K562 (cell line): Measurements from ENCODE around the gene SSBP2. TPM values are rescaled to one million over a fixed set of nuclear protein-coding genes. Genes with fewer than 3 reads are reported as not detected.

Source experiments
- ATAC-seq: fragments of 200-7000 bp; cut with Tn5 transposase; 3 replicates; pipeline ENCODE4 v1.9.1; 2020; ENCODE audit warnings: moderate library complexity
- BruUV-seq: library from RNA; stranded (reverse); fragments of 400-500 nt; replicated peaks from 2 replicates; lab custom pipeline; 2021; lab: Mats Ljungman, UMichigan
- CTCF ChIA-PET: fragments of 300-600 bp; formaldehyde crosslinking; extraction: SDS; loops from one replicate; lab custom pipeline; 2021; ENCODE audit warnings: low intra/inter-chr PET ratio; lab: Yijun Ruan, JAX
- POLR2A ChIA-PET: fragments of 300-600, 350-650 bp; sonication (Branson Sonifier 250); formaldehyde crosslinking; extraction: SDS; loops from one replicate; lab custom pipeline; 2021; ENCODE audit warnings: antibody characterized with exemption, inconsistent platforms; lab: Yijun Ruan, JAX
- DNase-seq, 4 experiments: peaks; one replicate each; pipeline versions ENCODE4 v3.0.0 to v3.0.0-alpha.2; 2011 to 2018; ENCODE audit warnings: low spot score in 3 of 4, mixed read lengths in 3 of 4; ENCODE audit errors: extremely low read depth in 1 of 4
- FAIRE-seq: peaks from 2 replicates; lab custom pipeline; 2011; peaks lifted over from hg19 to GRCh38; lab: Jason Lieb, UNC
- H2AFZ ChIP-seq: 2 replicates; pipeline ENCODE4 v1.6.0; 2011; ENCODE audit warnings: low read depth, low read length, control low read depth, inconsistent platforms
- H3K27ac ChIP-seq: fragments of 200-600 bp; 3 replicates; pipeline ENCODE4 v1.8.0; 2011; ENCODE audit warnings: low read depth, mild to moderate bottlenecking, control low read depth, inconsistent platforms, low read length, moderate library complexity, mixed read lengths; ENCODE audit errors: extremely low read depth
- H3K27me3 ChIP-seq, 2 experiments: fragments of 300-600 bp in 1 of 2; 2 replicates in 1 of 2; 3 replicates in 1 of 2; pipeline versions ENCODE4 v1.6.0 to v1.8.0; 2011; ENCODE audit warnings: inconsistent platforms in 2 of 2, low read length in 2 of 2, mild to moderate bottlenecking in 1 of 2, mixed read lengths in 1 of 2, moderate library complexity in 1 of 2; ENCODE audit not compliant: control insufficient read depth in 2 of 2, insufficient read depth in 2 of 2
- H3K36me3 ChIP-seq: fragments of 300-600 bp; 3 replicates; pipeline ENCODE4 v1.8.0; 2011; ENCODE audit warnings: mild to moderate bottlenecking, low read length, inconsistent platforms; ENCODE audit not compliant: control insufficient read depth, insufficient read depth
- H3K4me1 ChIP-seq, 2 experiments: fragments of 200-600 bp in 1 of 2; replicated peaks in 1 of 2; 2 replicates in 1 of 2; 3 replicates in 1 of 2; pipeline versions ENCODE4 v1.5.1 to v1.8.0; 2011; ENCODE audit warnings: inconsistent platforms in 2 of 2, low read length in 2 of 2, mild to moderate bottlenecking in 1 of 2, mixed read lengths in 1 of 2, moderate library complexity in 1 of 2; ENCODE audit not compliant: control insufficient read depth in 2 of 2, insufficient read depth in 2 of 2
- H3K4me2 ChIP-seq: 2 replicates; pipeline ENCODE4 v1.6.1; 2011; ENCODE audit warnings: low read length, control low read depth, inconsistent platforms, mixed read lengths; ENCODE audit not compliant: insufficient read depth
- H3K4me3 ChIP-seq: fragments of 200-600 bp; sonication (generic), shearing (Covaris generic); 2 replicates; pipeline ENCODE4 v1.5.1; 2016; ENCODE audit warnings: control low read depth, inconsistent platforms
- H3K79me2 ChIP-seq: fragments of 200-600 bp; 3 replicates; pipeline ENCODE4 v1.8.0; 2011; ENCODE audit warnings: low read length, inconsistent platforms; ENCODE audit not compliant: control insufficient read depth, insufficient read depth
- H3K9ac ChIP-seq, 2 experiments: 2 replicates each; pipeline versions ENCODE4 v1.6.0 to v1.6.1; 2011; ENCODE audit warnings: low read depth in 2 of 2, low read length in 2 of 2, control low read depth in 1 of 2, inconsistent platforms in 1 of 2, mild to moderate bottlenecking in 1 of 2, mixed read lengths in 1 of 2; ENCODE audit not compliant: insufficient read depth in 1 of 2
- H3K9me1 ChIP-seq: one replicate; pipeline ENCODE4 v1.6.0; 2011; ENCODE audit warnings: inconsistent platforms, mild to moderate bottlenecking, low read length, moderate library complexity; ENCODE audit not compliant: control insufficient read depth, insufficient read depth
- H3K9me3 ChIP-seq: replicated peaks from 2 replicates; pipeline ENCODE4 v1.5.1; 2011; ENCODE audit warnings: low read depth, low read length, inconsistent platforms; ENCODE audit not compliant: control insufficient read depth, insufficient read depth
- H4K20me1 ChIP-seq: replicated peaks from 2 replicates; pipeline ENCODE4 v1.6.1; 2011; ENCODE audit warnings: low read length, inconsistent platforms, mixed read lengths; ENCODE audit not compliant: control insufficient read depth, insufficient read depth
- GABPB2 ChIP-seq: fragments of 250-450 bp; sonication (Bioruptor Pico); conservative IDR thresholded peaks from 2 replicates; pipeline ENCODE4 v1.5.1; 2021; ENCODE audit warnings: mild to moderate bottlenecking
- GTF2F1 ChIP-seq: IDR thresholded peaks from 2 replicates; pipeline ENCODE4 v1.6.1; 2011; ENCODE audit warnings: low read depth, low read length, improper control_type of control experiment
- TCF7L2 ChIP-seq: fragments of 150-350 bp; IDR thresholded peaks from 2 replicates; pipeline ENCODE4 v1.6.1; 2016; ENCODE audit warnings: low read depth, mild to moderate bottlenecking, low read length, moderate library complexity
- ZC3H4 ChIP-seq: sonication (generic); formaldehyde crosslinking; IDR thresholded peaks from 2 replicates; pipeline ENCODE4 v1.9.0; 2021; ENCODE audit warnings: missing genetic modification reagents, borderline replicate concordance
- ZNF274 ChIP-seq: IDR thresholded peaks from 2 replicates; pipeline ENCODE4 v1.6.1; 2011; ENCODE audit warnings: low read depth, mild to moderate bottlenecking, low read length, moderate library complexity, borderline replicate concordance
- ZNF3 ChIP-seq: fragments of 250-450 bp; sonication (Bioruptor Pico); IDR thresholded peaks from 2 replicates; pipeline ENCODE4 v1.5.0; 2021; ENCODE audit warnings: mild to moderate bottlenecking, moderate library complexity
- ZNF589 ChIP-seq: fragments of 200-800 bp; sonication (Bioruptor generic); IDR thresholded peaks from 2 replicates; pipeline ENCODE4 v1.6.1; 2016; ENCODE audit warnings: low read depth, missing genetic modification characterization, missing compliant biosample characterization
- ZNF707 ChIP-seq: fragments of 250-450 bp; sonication (Bioruptor Pico); conservative IDR thresholded peaks from 2 replicates; pipeline ENCODE4 v1.8.0; 2022; ENCODE audit warnings: inconsistent platforms, mild to moderate bottlenecking, moderate library complexity
- WGBS: fragments of 100-300 bp; shearing (Covaris generic); methylation state at CpG from one replicate; pipeline ENCODE4 v1.1.6; 2016; ENCODE audit warnings: low coverage, mixed read lengths; ENCODE audit not compliant: insufficient coverage; ENCODE audit errors: missing lambda C conversion rate; 5-methylcytosine and 5-hydroxymethylcytosine counted together
- in situ Hi-C: fragments of 300-500 bp; cut with MboI; formaldehyde crosslinking; loops from 4 replicates; pipeline ENCODE4 v1.15.0; 2018; ENCODE audit warnings: inconsistent platforms, mixed read lengths
- intact Hi-C: fragments of 100-400 bp; cut with micrococcal nuclease; formaldehyde crosslinking; loops from 2 replicates; pipeline ENCODE4 v1.14.2; 2022
- polyA plus RNA-seq, 8 experiments: library from polyadenylated mRNA; depleted of rRNA in 4 of 8; stranded (reverse) in 5 of 8; unstranded in 3 of 8; fragments of >200 nt; fragmentation: Nextera tagmentation in 2 of 8; fragmentation: Illumina TruSeq in 1 of 8; extraction: Ambion mirVana in 2 of 8; extraction: Trizol in 1 of 8; gene quantifications; 2 replicates each; pipeline versions ENCODE4 v1.2.1 to v1.2.3, GENCODE V29; 2011 to 2014; ENCODE audit warnings: inconsistent platforms in 1 of 8, missing spikeins in 1 of 8
- total RNA-seq, 7 experiments: library from RNA; depleted of rRNA in 6 of 7; stranded (reverse); fragments of >200 nt in 6 of 7; fragmentation: Illumina TruSeq in 2 of 7; extraction: Trizol in 2 of 7; gene quantifications; 2 replicates each; pipeline versions ENCODE4 v1.2.1 to v1.2.3, GENCODE V29; 2011 to 2021; ENCODE audit warnings: low replicate concordance in 1 of 7
- TF ChIP-seq, protein P1 (sequence below): sonication (generic); IDR thresholded peaks from 2 replicates; pipeline ENCODE4 v1.6.1; 2016

Gene SSBP2
- total and polyA plus RNA-seq, 9 of the 15 experiments (the other 6 are each of a cell fraction or from before 2014, with no cell fraction given) = 22.3 to 133 (median 42.1) TPM

DNA sequence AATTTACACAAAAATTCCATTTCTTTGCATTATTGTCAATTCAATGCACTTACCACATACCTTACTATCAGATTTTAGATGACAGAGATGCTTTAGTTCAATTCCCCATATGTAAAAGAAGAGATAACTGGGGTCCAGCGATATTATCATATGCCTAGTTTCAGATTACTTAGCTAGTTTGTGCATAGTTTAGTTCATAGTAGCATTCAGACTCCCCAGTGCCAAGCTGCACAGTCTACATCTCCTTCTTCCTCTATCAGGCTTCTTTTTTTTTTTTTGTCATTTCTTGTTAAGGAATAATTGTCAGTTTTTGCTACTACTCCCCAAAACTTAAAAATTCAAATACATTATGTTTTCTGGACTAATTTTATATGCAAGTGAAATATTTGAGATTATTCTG, 175.0 kb downstream of the SSBP2 start:
- no peak for TF ChIP-seq GABPB2 (CRISPR knock-in tag)
- TF ChIP-seq ZNF707 (CRISPR knock-in tag) = no peak
- TF ChIP-seq ZNF274 = no peak
- TF ChIP-seq ZNF3 (CRISPR knock-in tag) = no peak
- TF ChIP-seq GTF2F1 = no peak
- TF ChIP-seq ZC3H4 (CRISPR knock-in tag) = no peak
- TF ChIP-seq, protein P1, sequence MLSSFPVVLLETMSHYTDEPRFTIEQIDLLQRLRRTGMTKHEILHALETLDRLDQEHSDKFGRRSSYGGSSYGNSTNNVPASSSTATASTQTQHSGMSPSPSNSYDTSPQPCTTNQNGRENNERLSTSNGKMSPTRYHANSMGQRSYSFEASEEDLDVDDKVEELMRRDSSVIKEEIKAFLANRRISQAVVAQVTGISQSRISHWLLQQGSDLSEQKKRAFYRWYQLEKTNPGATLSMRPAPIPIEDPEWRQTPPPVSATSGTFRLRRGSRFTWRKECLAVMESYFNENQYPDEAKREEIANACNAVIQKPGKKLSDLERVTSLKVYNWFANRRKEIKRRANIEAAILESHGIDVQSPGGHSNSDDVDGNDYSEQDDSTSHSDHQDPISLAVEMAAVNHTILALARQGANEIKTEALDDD = peak; percentile 79
- TF ChIP-seq TCF7L2 = no peak
- no peak for TF ChIP-seq ZNF589 (CRISPR knock-in tag)
- in situ Hi-C loops = no loop called here
- intact Hi-C loops = no loop called here
- H3K4me2 ChIP-seq = no peak overlapping the region
- BruUV-seq = no TSS peak
- no peak overlapping the region for H3K9ac ChIP-seq
- H4K20me1 ChIP-seq = no peaks in the 10 kb centered on the region
- 6% methylated on average over 1 of the region's 1 CpG for whole genome bisulfite sequencing
- FAIRE-seq (no peak), ATAC-seq (no peak), DNase-seq (no peak)
- no peaks in the 10 kb centered on the region for H3K9me3 ChIP-seq
- H2AFZ ChIP-seq = no peak overlapping the region
- ChIA-PET POLR2A (interaction anchor here (0.6 to 1.5 kb wide), 2 partner anchors 12 to 57 kb away, joined by 4 read pairs; no protein-coding TSS in a partner anchor), CTCF (no interaction called here)
- no peaks in the 10 kb centered on the region for H3K9me1 ChIP-seq
- H3K27ac ChIP-seq = no peak overlapping the region
- peaks cover 0 to 5% of the 10 kb centered on the region in 2 experiments; a peak in 1 of 5 replicates for H3K4me1 ChIP-seq
- H3K36me3 ChIP-seq = no peaks in the 10 kb centered on the region
- H3K4me3 ChIP-seq = no peak overlapping the region
- H3K79me2 ChIP-seq = no peaks in the 10 kb centered on the region
- no peaks in the 10 kb centered on the region for H3K27me3 ChIP-seq
